Lung (tissue), 12 donors: ENCODE data around the gene CNGB1. TPM values are rescaled to one million over a fixed set of nuclear protein-coding genes. Genes with fewer than 3 reads are reported as not detected.
"Not testable (repeated sequence)": the region's sequence is repeated elsewhere in the genome, so short reads cannot be mapped to it uniquely, and the experiment has no call there.

Source experiments
- ATAC-seq: fragments of 200-7000 bp; cut with Tn5 transposase; one replicate; pipeline ENCODE4 v1.9.1; 2020; ENCODE audit warnings: moderate number of reproducible peaks; ENCODE audit not compliant: insufficient read depth, low FRiP score
- DNase-seq, 3 donors: peaks; one replicate each; pipeline ENCODE4 v3.0.0-alpha.2; 2013 to 2017
- H3K27ac ChIP-seq, 2 donors: one replicate each; pipeline ENCODE4 v1.5.1; 2013; ENCODE audit warnings: mild to moderate bottlenecking in 2 of 2, moderate library complexity in 2 of 2, control low read depth in 1 of 2, inconsistent platforms in 1 of 2, low read depth in 1 of 2, low read length in 1 of 2
- H3K27me3 ChIP-seq, 3 donors: one replicate each; pipeline ENCODE4 v1.5.1; 2013; ENCODE audit warnings: low read length in 2 of 3; ENCODE audit not compliant: control insufficient read depth in 3 of 3, insufficient read depth in 3 of 3
- H3K36me3 ChIP-seq, 4 donors: one replicate each; pipeline ENCODE4 v1.5.1; 2013; ENCODE audit warnings: low read length in 4 of 4, mild to moderate bottlenecking in 1 of 4, moderate library complexity in 1 of 4; ENCODE audit not compliant: control insufficient read depth in 4 of 4, insufficient read depth in 4 of 4
- H3K4me1 ChIP-seq, 5 donors: one replicate each; pipeline ENCODE4 v1.5.1; 2013; ENCODE audit warnings: low read length in 5 of 5, mild to moderate bottlenecking in 2 of 5, moderate library complexity in 1 of 5; ENCODE audit not compliant: control insufficient read depth in 5 of 5, insufficient read depth in 5 of 5
- H3K4me3 ChIP-seq: one replicate; pipeline ENCODE4 v1.5.1; 2013; ENCODE audit warnings: mild to moderate bottlenecking, control low read depth, moderate library complexity
- H3K9ac ChIP-seq, 2 donors: one replicate each; pipeline ENCODE4 v1.5.1; 2013; ENCODE audit warnings: low read length in 2 of 2, control low read depth in 1 of 2; ENCODE audit not compliant: insufficient read depth in 1 of 2
- H3K9me3 ChIP-seq, 4 donors: one replicate each; pipeline ENCODE4 v1.5.1; 2013; ENCODE audit warnings: low read length in 3 of 4, mild to moderate bottlenecking in 1 of 4, moderate library complexity in 1 of 4; ENCODE audit not compliant: control insufficient read depth in 4 of 4, insufficient read depth in 3 of 4
- WGBS, 2 donors: extraction: QIAGEN DNeasy Blood & Tissue Kit; methylation state at CpG; one replicate each; pipeline ENCODE4 v1.1.7; 2013; 5-methylcytosine and 5-hydroxymethylcytosine counted together
- polyA plus RNA-seq, 2 donors: library from polyadenylated mRNA; stranded (reverse); fragments of 200-250 nt; gene quantifications; one replicate each; pipeline ENCODE4 v1.2.1, GENCODE V29; 2013
- total RNA-seq, 2 donors: library from RNA; depleted of rRNA in 1 of 2; stranded (reverse); fragments of >200 nt in 1 of 2; gene quantifications; one replicate each; pipeline ENCODE4 v1.2.1, GENCODE V29; 2014 to 2021
- TF ChIP-seq, protein P1 (sequence below): IDR thresholded peaks from 2 replicates; pipeline ENCODE4 v1.5.1; 2012; ENCODE audit warnings: mild to moderate bottlenecking; ENCODE audit errors: control extremely low read depth, extremely low read depth
- donor health status: control.
- donor health status: control.
- donor health status: Bipolar disorder and iron deficiency.
- donor health status: healthy.
- donor health status: DM: yes; HTN: yes; CAD: no.

The CNGB1 gene
- total and polyA plus RNA-seq, 4 donors: 0.14 to 0.43 (median 0.19) TPM

- H3K4me3 ChIP-seq, H3K27me3 ChIP-seq, ATAC-seq, H3K36me3 ChIP-seq, H3K4me1 ChIP-seq, DNase-seq, H3K9me3 ChIP-seq, H3K9ac ChIP-seq, H3K27ac ChIP-seq: not testable (repeated sequence)
- WGBS, 2 donors: 96% methylated on average over 2 of the region's 2 CpGs; no CpG with 5 or more reads in 1 of the 2 donors
Measured at GRCh38 chr16:57917489-57917888, 53.4 kb downstream of the CNGB1 start.

DNA sequence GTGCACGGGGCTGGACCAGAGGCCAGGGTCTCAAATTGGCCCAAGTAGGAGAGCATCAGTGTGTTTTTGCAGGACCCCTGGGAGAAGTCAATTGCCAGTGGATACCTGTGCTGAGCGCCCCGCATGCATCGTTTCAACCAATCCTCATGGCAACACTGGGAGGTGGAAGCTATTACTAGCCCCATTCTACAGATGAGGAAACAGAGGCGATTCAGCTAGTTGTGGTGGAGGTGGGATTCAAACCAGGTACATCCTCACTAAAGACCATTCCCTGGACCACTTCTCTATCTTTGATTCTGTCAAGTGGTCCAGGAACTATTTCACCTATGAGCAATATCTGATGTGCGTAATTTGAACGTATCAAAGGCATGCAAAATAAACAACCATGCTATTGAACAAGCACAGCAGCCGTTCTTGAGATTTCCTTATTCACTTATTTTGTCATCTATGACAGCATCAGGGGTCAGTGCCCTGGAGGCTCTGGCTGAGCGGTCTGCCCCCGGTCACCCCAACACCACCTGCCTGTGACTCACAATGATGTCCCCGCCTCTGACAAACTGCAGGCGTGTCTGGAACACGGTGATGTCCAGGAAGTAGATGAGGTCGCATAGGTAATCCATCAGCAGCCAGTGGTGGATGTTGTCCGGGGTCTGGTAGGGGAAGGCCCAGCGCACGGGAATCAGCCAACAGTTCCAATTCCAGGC, 54.0 kb downstream of the CNGB1 start:
- no peaks in the 10 kb centered on the region for H3K4me1 ChIP-seq
- no peak for DNase-seq

GRCh38 chr16:57915811-57916488, 55.0 kb downstream of the CNGB1 start:
- no peak overlapping the region for H3K27ac ChIP-seq
- no peaks in the 10 kb centered on the region for H3K4me1 ChIP-seq
- H3K4me3 ChIP-seq: no peak overlapping the region
- H3K9me3 ChIP-seq: peaks cover 0 to 2% (median 0%) of the 10 kb centered on the region in 4 donors
- no peak overlapping the region for H3K9ac ChIP-seq
- no peaks in the 10 kb centered on the region for H3K36me3 ChIP-seq
- 63 to 73% methylated on average over 12 of the region's 12 CpGs for WGBS, 2 donors
- TF ChIP-seq, protein P1, sequence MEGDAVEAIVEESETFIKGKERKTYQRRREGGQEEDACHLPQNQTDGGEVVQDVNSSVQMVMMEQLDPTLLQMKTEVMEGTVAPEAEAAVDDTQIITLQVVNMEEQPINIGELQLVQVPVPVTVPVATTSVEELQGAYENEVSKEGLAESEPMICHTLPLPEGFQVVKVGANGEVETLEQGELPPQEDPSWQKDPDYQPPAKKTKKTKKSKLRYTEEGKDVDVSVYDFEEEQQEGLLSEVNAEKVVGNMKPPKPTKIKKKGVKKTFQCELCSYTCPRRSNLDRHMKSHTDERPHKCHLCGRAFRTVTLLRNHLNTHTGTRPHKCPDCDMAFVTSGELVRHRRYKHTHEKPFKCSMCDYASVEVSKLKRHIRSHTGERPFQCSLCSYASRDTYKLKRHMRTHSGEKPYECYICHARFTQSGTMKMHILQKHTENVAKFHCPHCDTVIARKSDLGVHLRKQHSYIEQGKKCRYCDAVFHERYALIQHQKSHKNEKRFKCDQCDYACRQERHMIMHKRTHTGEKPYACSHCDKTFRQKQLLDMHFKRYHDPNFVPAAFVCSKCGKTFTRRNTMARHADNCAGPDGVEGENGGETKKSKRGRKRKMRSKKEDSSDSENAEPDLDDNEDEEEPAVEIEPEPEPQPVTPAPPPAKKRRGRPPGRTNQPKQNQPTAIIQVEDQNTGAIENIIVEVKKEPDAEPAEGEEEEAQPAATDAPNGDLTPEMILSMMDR: no peak
- ATAC-seq (no peak), DNase-seq (no peak)
- H3K27me3 ChIP-seq: peaks cover 0 to 3% (median 0%) of the 10 kb centered on the region in 3 donors

More for the DNA sequence above, 54.0 kb downstream of the CNGB1 start:
- no peak for ATAC-seq
- 78 to 85% methylated on average over 17 of the region's 17 CpGs for WGBS, 2 donors
- Histone ChIP-seq H3K36me3 (no peaks in the 10 kb centered on the region), H3K27ac (no peak overlapping the region), H3K4me3 (no peak overlapping the region), H3K27me3 (peaks cover 0 to 3% (median 0%) of the 10 kb centered on the region in 3 donors), H3K9ac (no peak overlapping the region), H3K9me3 (peaks cover 0 to 2% (median 0%) of the 10 kb centered on the region in 4 donors)
- TF ChIP-seq, protein P1: no peak

GRCh38 chr16:57915267-57915666, 55.7 kb downstream of the CNGB1 start:
- Histone ChIP-seq H3K27ac (no peak overlapping the region), H3K9me3 (no peaks in the 10 kb centered on the region), H3K4me3 (no peak overlapping the region), H3K36me3 (no peaks in the 10 kb centered on the region), H3K4me1 (no peaks in the 10 kb centered on the region), H3K27me3 (peaks cover 0 to 3% (median 0%) of the 10 kb centered on the region in 3 donors), H3K9ac (no peak overlapping the region)
- 76 to 83% methylated on average over 9 of the region's 9 CpGs for WGBS, 2 donors
- DNase-seq: no peak
- TF ChIP-seq, protein P1: no peak
- no peak for ATAC-seq
